ENCODE results near the gene GABRP. TPM values are rescaled to one million over a fixed set of nuclear protein-coding genes. Genes with fewer than 3 reads are reported as not detected.

The GABRP gene
- total and polyA plus RNA-seq, 5 donors from 2014 or later: not detected

DNA sequence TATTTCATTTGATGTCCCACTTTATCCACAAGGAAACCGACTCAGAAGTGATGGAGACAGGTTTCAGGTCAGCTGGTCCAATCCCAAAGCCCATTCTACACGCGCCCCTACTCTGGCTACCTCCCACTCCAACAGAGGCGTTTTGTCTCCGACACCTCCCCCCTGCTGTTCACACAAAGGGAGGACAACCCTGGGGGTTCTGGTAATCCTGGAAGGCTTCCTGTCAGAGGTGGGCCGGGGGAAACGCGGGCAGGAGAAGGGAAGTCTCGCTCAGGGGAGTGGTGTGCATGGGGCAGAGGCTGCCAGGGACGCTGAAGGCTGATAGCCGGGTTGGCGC is 39.7 kb upstream of the GABRP start:
- no peak for DNase-seq
- Histone ChIP-seq H3K4me1 (ENCODE audit: control insufficient read depth, insufficient read depth, low read length, poor library complexity, severe bottlenecking) (peaks cover 4% of the 10 kb centered on the region), H3K27me3 (ENCODE audit: control insufficient read depth, insufficient read depth, low read length) (no peaks in the 10 kb centered on the region), H3K27ac (ENCODE audit: insufficient read depth, low read length, poor library complexity, severe bottlenecking) (no peak overlapping the region), H3K4me3 (ENCODE audit: low read depth, low read length) (no peak overlapping the region), H3K9me3 (ENCODE audit: control insufficient read depth in 2 of 2, low read length in 2 of 2) (no peaks in the 10 kb centered on the region), H3K36me3 (ENCODE audit: control insufficient read depth, insufficient read depth, low read length) (no peaks in the 10 kb centered on the region)
- no peak for ATAC-seq (ENCODE audit: low read depth in 2 of 2)
- Mint-ChIP-seq H3K27me3 (peaks cover 17% of the 10 kb centered on the region), H3K4me1 (peaks cover 0 to 2% (median 0%) of the 10 kb centered on the region in 4 donors), H3K4me3 (no peak overlapping the region), H3K9me3 (peaks cover 0 to 3% (median 0%) of the 10 kb centered on the region in 7 donors), H3K27ac (no peak overlapping the region), H3K36me3 (no peaks in the 10 kb centered on the region)

DNA sequence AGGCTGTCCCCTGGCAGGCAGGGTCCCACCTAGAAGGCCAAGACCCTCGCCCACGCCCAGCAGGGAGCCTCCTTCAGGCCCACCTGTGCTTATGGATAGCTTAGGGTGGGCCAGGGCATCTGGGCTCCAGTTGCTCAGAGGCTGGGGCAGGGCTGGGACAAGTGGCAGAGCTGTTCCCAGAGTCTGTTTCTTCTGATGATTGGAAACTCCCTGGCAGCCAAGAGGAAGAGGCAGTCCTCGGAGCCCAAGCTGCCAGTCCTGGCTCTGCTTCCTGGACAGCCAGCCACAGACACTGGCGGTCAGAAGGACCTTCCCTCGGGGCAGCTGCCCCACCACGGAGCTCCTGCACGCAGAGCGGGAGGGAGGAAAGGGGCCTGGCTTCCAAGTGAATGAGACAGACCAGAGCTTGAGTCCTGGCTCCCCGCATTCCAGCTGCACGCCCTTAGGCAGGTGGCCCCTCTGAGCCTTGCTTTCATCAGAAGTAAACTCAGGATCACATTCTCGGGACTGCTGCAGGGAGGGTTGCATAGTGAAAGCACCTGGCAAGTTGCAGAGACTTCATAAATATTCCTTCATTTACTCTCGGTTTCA is 37.9 kb upstream of the GABRP start:
- Histone ChIP-seq H3K36me3 (ENCODE audit: control insufficient read depth, insufficient read depth, low read length) (no peaks in the 10 kb centered on the region), H3K4me3 (ENCODE audit: low read depth, low read length) (no peak overlapping the region), H3K4me1 (ENCODE audit: control insufficient read depth, insufficient read depth, low read length, poor library complexity, severe bottlenecking) (peaks cover 4% of the 10 kb centered on the region), H3K27me3 (ENCODE audit: control insufficient read depth, insufficient read depth, low read length) (peaks cover 1% of the 10 kb centered on the region), H3K27ac (ENCODE audit: insufficient read depth, low read length, poor library complexity, severe bottlenecking) (no peak overlapping the region), H3K9me3 (ENCODE audit: control insufficient read depth in 2 of 2, low read length in 2 of 2) (no peaks in the 10 kb centered on the region)
- no peak for DNase-seq
- Mint-ChIP-seq H3K4me3 (no peak overlapping the region), H3K9me3 (peaks cover 0 to 3% (median 0%) of the 10 kb centered on the region in 7 donors), H3K36me3 (no peaks in the 10 kb centered on the region), H3K27ac (no peak overlapping the region), H3K27me3 (peaks cover 24% of the 10 kb centered on the region), H3K4me1 (peaks cover 0 to 2% (median 0%) of the 10 kb centered on the region in 4 donors)
- no peak for ATAC-seq (ENCODE audit: low read depth in 2 of 2)

DNA sequence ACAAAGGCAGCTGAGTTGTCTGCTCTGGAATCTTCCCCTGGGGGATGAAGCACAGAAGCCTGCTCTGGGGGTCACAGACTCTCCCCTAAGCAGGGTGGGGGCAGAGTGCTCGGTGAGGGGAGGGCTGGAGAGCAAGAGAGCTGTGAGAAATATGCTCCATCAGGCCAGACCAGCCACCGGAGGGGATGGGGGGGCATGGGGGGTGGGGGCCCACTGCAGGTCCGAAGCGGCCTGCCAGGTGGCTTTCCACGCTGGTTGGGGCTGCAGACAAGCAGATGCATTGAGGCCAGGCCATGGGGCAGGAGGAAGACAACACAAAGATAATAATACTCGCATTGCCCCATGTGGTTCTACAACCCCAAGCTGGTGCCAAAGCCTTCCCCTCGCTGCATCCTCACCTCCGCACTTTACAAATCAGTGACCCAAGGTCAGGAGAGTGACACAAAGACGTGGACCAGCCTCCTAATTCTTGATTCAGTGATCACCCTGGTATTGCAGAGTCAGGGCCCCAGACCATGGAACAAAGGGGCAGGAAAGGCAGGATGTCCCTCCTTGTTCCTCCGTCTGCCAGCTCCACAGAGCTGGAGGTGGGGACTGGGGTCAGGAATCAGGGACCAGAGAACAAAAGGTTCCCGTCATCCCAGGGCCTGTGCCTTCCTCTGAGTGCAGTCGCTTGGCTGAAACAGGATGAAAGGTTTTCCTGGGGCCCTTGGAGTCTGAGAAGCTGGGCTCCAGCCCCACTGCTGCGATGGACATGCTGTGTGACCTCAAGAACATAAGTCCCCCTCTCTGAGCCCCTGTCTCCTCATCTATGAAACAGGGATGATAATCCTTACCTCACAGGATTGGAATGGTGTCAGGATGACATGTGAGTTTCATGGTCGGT is 37.2 kb upstream of the GABRP start:
- H3K9me3 ChIP-seq (ENCODE audit: control insufficient read depth in 2 of 2, low read length in 2 of 2): no peaks in the 10 kb centered on the region
- H3K4me1 Mint-ChIP-seq: peaks cover 0 to 2% (median 0%) of the 10 kb centered on the region in 4 donors
- no peaks in the 10 kb centered on the region for H3K36me3 ChIP-seq (ENCODE audit: control insufficient read depth, insufficient read depth, low read length)
- H3K27me3 ChIP-seq (ENCODE audit: control insufficient read depth, insufficient read depth, low read length): peaks cover 2% of the 10 kb centered on the region
- no peaks in the 10 kb centered on the region for H3K36me3 Mint-ChIP-seq
- H3K27ac Mint-ChIP-seq: no peak overlapping the region
- H3K4me3 Mint-ChIP-seq: no peak overlapping the region
- H3K27me3 Mint-ChIP-seq: peaks cover 24% of the 10 kb centered on the region
- no peak for ATAC-seq (ENCODE audit: low read depth in 2 of 2)
- DNase-seq: no peak
- no peak overlapping the region for H3K27ac ChIP-seq (ENCODE audit: insufficient read depth, low read length, poor library complexity, severe bottlenecking)
- H3K4me1 ChIP-seq (ENCODE audit: control insufficient read depth, insufficient read depth, low read length, poor library complexity, severe bottlenecking): peaks cover 4% of the 10 kb centered on the region
- no peak overlapping the region for H3K4me3 ChIP-seq (ENCODE audit: low read depth, low read length)
- H3K9me3 Mint-ChIP-seq: peaks cover 0 to 3% (median 0%) of the 10 kb centered on the region in 7 donors

DNA sequence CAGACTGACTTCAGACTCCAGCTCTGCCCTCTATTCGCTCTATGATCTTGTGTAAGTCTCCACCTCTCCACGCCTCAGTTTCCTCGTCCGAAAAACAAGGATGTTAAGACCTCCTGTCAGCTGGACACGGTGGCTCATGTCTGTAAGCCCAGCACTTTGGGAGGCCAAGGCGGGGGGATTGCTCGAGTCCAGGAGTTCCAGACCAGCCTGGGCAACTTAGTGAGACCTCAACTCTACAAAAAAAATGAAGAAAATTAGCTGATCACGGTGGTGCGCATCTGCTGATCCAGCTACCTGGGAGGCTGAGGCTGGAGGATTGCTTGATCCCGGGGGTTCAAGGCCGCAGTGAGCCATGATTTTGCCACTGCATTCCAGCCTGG is 36.6 kb upstream of the GABRP start:
- Histone ChIP-seq H3K27me3 (ENCODE audit: control insufficient read depth, insufficient read depth, low read length) (peaks cover 2% of the 10 kb centered on the region), H3K4me1 (ENCODE audit: control insufficient read depth, insufficient read depth, low read length, poor library complexity, severe bottlenecking) (peaks cover 4% of the 10 kb centered on the region), H3K4me3 (ENCODE audit: low read depth, low read length) (no peak overlapping the region), H3K36me3 (ENCODE audit: control insufficient read depth, insufficient read depth, low read length) (no peaks in the 10 kb centered on the region), H3K9me3 (ENCODE audit: control insufficient read depth in 2 of 2, low read length in 2 of 2) (no peaks in the 10 kb centered on the region), H3K27ac (ENCODE audit: insufficient read depth, low read length, poor library complexity, severe bottlenecking) (no peak overlapping the region)
- no peaks in the 10 kb centered on the region for H3K36me3 Mint-ChIP-seq
- no peak overlapping the region for H3K4me3 Mint-ChIP-seq
- no peak overlapping the region for H3K27ac Mint-ChIP-seq
- DNase-seq (no peak), ATAC-seq (ENCODE audit: low read depth in 2 of 2) (no peak)
- peaks cover 0 to 3% (median 0%) of the 10 kb centered on the region in 7 donors for H3K9me3 Mint-ChIP-seq
- peaks cover 0 to 2% (median 0%) of the 10 kb centered on the region in 4 donors for H3K4me1 Mint-ChIP-seq
- H3K27me3 Mint-ChIP-seq: peaks cover 24% of the 10 kb centered on the region

DNA sequence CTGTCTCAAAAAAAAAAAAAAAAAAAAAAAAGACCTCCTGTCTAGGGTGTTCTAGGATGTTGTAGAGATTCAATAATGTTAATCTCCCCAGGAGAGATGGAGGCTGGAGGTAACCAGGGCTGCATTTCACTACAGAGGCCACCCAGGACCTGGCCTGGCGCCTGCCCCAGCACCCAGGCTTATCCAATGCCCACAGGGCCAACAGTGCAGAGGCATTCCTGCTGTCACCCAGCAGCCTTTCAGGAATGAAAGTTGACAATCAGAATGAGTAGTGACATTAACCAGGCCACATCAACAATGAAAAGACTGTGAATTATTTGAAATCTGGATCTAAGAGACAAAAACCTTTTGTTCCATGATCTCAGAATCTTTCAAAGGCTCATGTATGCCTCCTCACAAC is 36.2 kb upstream of the GABRP start:
- no peaks in the 10 kb centered on the region for H3K9me3 ChIP-seq (ENCODE audit: control insufficient read depth in 2 of 2, low read length in 2 of 2)
- H3K27me3 ChIP-seq (ENCODE audit: control insufficient read depth, insufficient read depth, low read length): peaks cover 2% of the 10 kb centered on the region
- H3K4me1 ChIP-seq (ENCODE audit: control insufficient read depth, insufficient read depth, low read length, poor library complexity, severe bottlenecking): peaks cover 4% of the 10 kb centered on the region
- Mint-ChIP-seq H3K9me3 (peaks cover 0 to 3% (median 0%) of the 10 kb centered on the region in 7 donors), H3K27ac (no peak overlapping the region), H3K36me3 (no peaks in the 10 kb centered on the region), H3K4me3 (no peak overlapping the region), H3K4me1 (peaks cover 0 to 2% (median 0%) of the 10 kb centered on the region in 4 donors), H3K27me3 (peaks cover 24% of the 10 kb centered on the region)
- DNase-seq: no peak
- no peak overlapping the region for H3K4me3 ChIP-seq (ENCODE audit: low read depth, low read length)
- no peak overlapping the region for H3K27ac ChIP-seq (ENCODE audit: insufficient read depth, low read length, poor library complexity, severe bottlenecking)
- no peaks in the 10 kb centered on the region for H3K36me3 ChIP-seq (ENCODE audit: control insufficient read depth, insufficient read depth, low read length)
- no peak for ATAC-seq (ENCODE audit: low read depth in 2 of 2)

DNA sequence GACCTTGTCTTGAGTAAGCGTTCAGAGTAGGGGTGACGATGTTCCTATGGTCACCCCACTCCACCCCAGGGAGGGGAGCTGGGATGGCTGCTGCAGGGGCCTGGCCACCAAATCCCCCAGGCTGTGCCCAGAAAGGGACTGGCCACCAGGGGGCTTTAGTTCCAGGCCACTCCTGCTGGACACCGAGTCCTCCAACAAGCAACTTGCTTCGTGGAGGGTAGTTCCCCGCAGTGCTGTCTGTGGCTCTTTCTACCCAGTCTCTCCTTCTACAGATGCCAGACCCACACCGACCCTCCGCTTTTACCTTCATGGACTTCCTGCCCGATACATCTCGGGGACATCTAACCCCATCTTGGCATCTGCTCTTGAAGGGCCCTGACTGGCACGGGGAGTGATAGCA is 35.7 kb upstream of the GABRP start:
- ATAC-seq (ENCODE audit: low read depth in 2 of 2): no peak

DNA sequence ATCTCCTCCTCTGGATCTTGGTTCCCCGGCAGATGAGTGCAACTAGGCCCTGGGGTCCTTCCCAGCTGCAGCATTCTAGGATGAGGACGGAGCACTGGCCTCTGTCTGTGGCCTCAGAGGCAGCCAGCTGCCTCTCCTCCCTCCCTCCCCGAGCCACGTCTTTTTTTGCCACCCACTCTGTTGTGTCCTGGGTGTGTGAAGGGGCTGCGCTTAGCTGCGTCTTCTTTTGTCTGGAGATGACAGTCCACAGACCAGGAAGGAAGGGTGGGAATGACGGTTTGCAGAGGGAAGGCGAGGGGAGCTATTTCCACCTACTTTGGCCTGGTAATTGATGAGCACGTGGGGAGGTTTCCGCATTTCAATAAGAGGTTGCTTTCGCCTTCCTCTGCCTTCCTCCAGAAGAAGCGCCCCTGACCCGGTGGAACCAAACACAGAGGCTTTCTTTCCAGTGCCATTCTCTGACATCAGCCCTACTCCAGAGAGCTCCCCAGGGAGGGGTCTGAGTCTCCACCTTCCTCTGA is 34.5 kb upstream of the GABRP start:
- Mint-ChIP-seq H3K36me3 (no peaks in the 10 kb centered on the region), H3K27ac (no peak overlapping the region), H3K4me3 (no peak overlapping the region), H3K4me1 (peaks cover 0 to 2% (median 0%) of the 10 kb centered on the region in 4 donors), H3K9me3 (peaks cover 0 to 3% (median 0%) of the 10 kb centered on the region in 7 donors), H3K27me3 (peaks cover 17% of the 10 kb centered on the region)
- Histone ChIP-seq H3K36me3 (ENCODE audit: control insufficient read depth, insufficient read depth, low read length) (no peaks in the 10 kb centered on the region), H3K4me3 (ENCODE audit: low read depth, low read length) (no peak overlapping the region), H3K9me3 (ENCODE audit: control insufficient read depth in 2 of 2, low read length in 2 of 2) (no peaks in the 10 kb centered on the region), H3K27me3 (ENCODE audit: control insufficient read depth, insufficient read depth, low read length) (peaks cover 2% of the 10 kb centered on the region), H3K27ac (ENCODE audit: insufficient read depth, low read length, poor library complexity, severe bottlenecking) (no peak overlapping the region), H3K4me1 (ENCODE audit: control insufficient read depth, insufficient read depth, low read length, poor library complexity, severe bottlenecking) (peaks cover 4% of the 10 kb centered on the region)
- ATAC-seq (ENCODE audit: low read depth in 2 of 2) (no peak), DNase-seq (no peak)

More for the DNA sequence above, 35.7 kb upstream of the GABRP start:
- no peak for DNase-seq
- H3K4me3 Mint-ChIP-seq: no peak overlapping the region
- Histone ChIP-seq H3K36me3 (ENCODE audit: control insufficient read depth, insufficient read depth, low read length) (no peaks in the 10 kb centered on the region), H3K9me3 (ENCODE audit: control insufficient read depth in 2 of 2, low read length in 2 of 2) (no peaks in the 10 kb centered on the region), H3K27me3 (ENCODE audit: control insufficient read depth, insufficient read depth, low read length) (peaks cover 2% of the 10 kb centered on the region), H3K4me3 (ENCODE audit: low read depth, low read length) (no peak overlapping the region), H3K4me1 (ENCODE audit: control insufficient read depth, insufficient read depth, low read length, poor library complexity, severe bottlenecking) (peaks cover 4% of the 10 kb centered on the region), H3K27ac (ENCODE audit: insufficient read depth, low read length, poor library complexity, severe bottlenecking) (no peak overlapping the region)
- peaks cover 0 to 3% (median 0%) of the 10 kb centered on the region in 7 donors for H3K9me3 Mint-ChIP-seq
- H3K36me3 Mint-ChIP-seq: no peaks in the 10 kb centered on the region
- H3K27me3 Mint-ChIP-seq: peaks cover 24% of the 10 kb centered on the region
- H3K4me1 Mint-ChIP-seq: peaks cover 0 to 2% (median 0%) of the 10 kb centered on the region in 4 donors
- no peak overlapping the region for H3K27ac Mint-ChIP-seq
